GM18517 (cell line): ENCODE results near the gene FBLN2.

Source experiments
- ATAC-seq: cut with Tn5 transposase; IDR thresholded peaks from one replicate; pipeline ENCODE4 v1.9.1; 2021; ENCODE audit warnings: mild to moderate bottlenecking, moderate library complexity; ENCODE audit not compliant: unreplicated experiment

FBLN2 gene

GRCh38 chr3:13617981-13618380 lies 69.1 kb downstream of the FBLN2 start:
- ATAC-seq, result no peak

- no peak for ATAC-seq
Measured at GRCh38 chr3:13618836-13619235, 69.9 kb downstream of the FBLN2 start.

- ATAC-seq, result no peak
Measured at GRCh38 chr3:13619661-13620230, 70.8 kb downstream of the FBLN2 start.

- ATAC-seq, result no peak
Measured at GRCh38 chr3:13620281-13620680, 71.4 kb downstream of the FBLN2 start.

- no peak for ATAC-seq
Measured at GRCh38 chr3:13620776-13621365, 71.9 kb downstream of the FBLN2 start.

GRCh38 chr3:13621381-13622221 lies 72.7 kb downstream of the FBLN2 start:
- ATAC-seq, result no peak

GRCh38 chr3:13622356-13622755 lies 73.4 kb downstream of the FBLN2 start:
- no peak for ATAC-seq

GRCh38 chr3:13623101-13623654 lies 74.3 kb downstream of the FBLN2 start:
- no peak for ATAC-seq

- ATAC-seq, result no peak
Measured at GRCh38 chr3:13624021-13624420, 75.1 kb downstream of the FBLN2 start.

GRCh38 chr3:13624671-13625125 lies 75.8 kb downstream of the FBLN2 start:
- ATAC-seq, result no peak

- no peak for ATAC-seq
Measured at GRCh38 chr3:13626396-13626795, 77.5 kb downstream of the FBLN2 start.

GRCh38 chr3:13626915-13627460 lies 78.1 kb downstream of the FBLN2 start:
- ATAC-seq, result no peak

GRCh38 chr3:13627681-13628080 lies 78.8 kb downstream of the FBLN2 start:
- no peak for ATAC-seq

GRCh38 chr3:13628432-13628831 lies 79.5 kb downstream of the FBLN2 start:
- no peak for ATAC-seq

GRCh38 chr3:13628841-13629551 lies 80.1 kb downstream of the FBLN2 start:
- ATAC-seq, result no peak

- ATAC-seq, result no peak
Measured at GRCh38 chr3:13629644-13630043, 80.7 kb downstream of the FBLN2 start.

- no peak for ATAC-seq
Measured at GRCh38 chr3:13631256-13631655, 82.3 kb downstream of the FBLN2 start.

- no peak for ATAC-seq
Measured at GRCh38 chr3:13633176-13633575, 84.3 kb downstream of the FBLN2 start.

GRCh38 chr3:13634151-13634550 lies 85.2 kb downstream of the FBLN2 start:
- no peak for ATAC-seq

GRCh38 chr3:13634615-13635014 lies 85.7 kb downstream of the FBLN2 start:
- no peak for ATAC-seq

GRCh38 chr3:13636186-13636585 lies 87.3 kb downstream of the FBLN2 start:
- no peak for ATAC-seq
